ENCODE measurements around the gene RPS6KA2. TPM values are rescaled to one million over a fixed set of nuclear protein-coding genes. Genes with fewer than 3 reads are reported as not detected.
"Not testable (repeated sequence)": the region's sequence is repeated elsewhere in the genome, so short reads cannot be mapped to it uniquely, and the experiment has no call there.

The RPS6KA2 gene
- total and polyA plus RNA-seq, 8 donors: 7.9 to 95.4 (median 22.9) TPM

GRCh38 chr6:166530211-166531095, 96.6 kb downstream of the RPS6KA2 start:
- Histone ChIP-seq H3K36me3 (peaks cover 0 to 8% (median 0%) of the 10 kb centered on the region in 3 donors), H3K4me1 (no peaks in the 10 kb centered on the region), H3K27me3 (no peaks in the 10 kb centered on the region), H3K9me3 (no peaks in the 10 kb centered on the region), H3K27ac (no peak overlapping the region), H3K4me3 (no peak overlapping the region)
- WGBS, 2 donors: 96% methylated on average over 26 of the region's 26 CpGs
- TF ChIP-seq CTCF (IDR thresholded peaks at IDR 0.05): no peak
- DNase-seq (no peak), ATAC-seq (no peak), FAIRE-seq (no peak)
- intact Hi-C loops (cut with DNase I): no loop called here

- Histone ChIP-seq H3K4me1 (no peaks in the 10 kb centered on the region), H3K27me3 (no peaks in the 10 kb centered on the region), H3K27ac (no peak overlapping the region), H3K36me3 (peaks cover 0 to 8% (median 0%) of the 10 kb centered on the region in 3 donors), H3K4me3 (no peak overlapping the region), H3K9me3 (no peaks in the 10 kb centered on the region)
- 94 to 95% methylated on average over 4 of the region's 4 CpGs for WGBS, 2 donors
- intact Hi-C loops (cut with DNase I): no loop called here
- ATAC-seq (no peak), DNase-seq (no peak), FAIRE-seq (no peak)
- TF ChIP-seq CTCF (IDR thresholded peaks at IDR 0.05): no peak
Measured at GRCh38 chr6:166529586-166529985, 97.5 kb downstream of the RPS6KA2 start.

GRCh38 chr6:166529058-166529457, 98.0 kb downstream of the RPS6KA2 start:
- H3K9me3 ChIP-seq; ATAC-seq; intact Hi-C loops (cut with DNase I); H3K4me1 ChIP-seq; H3K27ac ChIP-seq; FAIRE-seq; H3K4me3 ChIP-seq; H3K27me3 ChIP-seq; DNase-seq; H3K36me3 ChIP-seq: not testable (repeated sequence)
- 93 to 94% methylated on average over 1 of the region's 1 CpG for WGBS, 2 donors

- no peak overlapping the region for H3K27ac ChIP-seq
- no peaks in the 10 kb centered on the region for H3K9me3 ChIP-seq
- no peak overlapping the region for H3K4me3 ChIP-seq
- WGBS, 2 donors: 30 to 49% methylated on average over 4 of the region's 4 CpGs
- peak in 2 of 4 donors; percentile 53 to 71 for ATAC-seq
- DNase-seq: no peak
- intact Hi-C loops (cut with DNase I): no loop called here
- H3K36me3 ChIP-seq: peaks cover 0 to 8% (median 0%) of the 10 kb centered on the region in 3 donors
- TF ChIP-seq CTCF (IDR thresholded peaks at IDR 0.05): no peak
- no peaks in the 10 kb centered on the region for H3K27me3 ChIP-seq
- H3K4me1 ChIP-seq: no peaks in the 10 kb centered on the region
- FAIRE-seq: no peak
Measured at GRCh38 chr6:166527849-166528248, 99.2 kb downstream of the RPS6KA2 start.

- FAIRE-seq (no peak), ATAC-seq (peak in 2 of 4 donors; percentile 55 to 56), DNase-seq (no peak)
- Histone ChIP-seq H3K36me3 (peaks cover 0 to 8% (median 0%) of the 10 kb centered on the region in 3 donors), H3K4me3 (no peak overlapping the region), H3K4me1 (no peaks in the 10 kb centered on the region), H3K27ac (no peak overlapping the region), H3K27me3 (no peaks in the 10 kb centered on the region), H3K9me3 (no peaks in the 10 kb centered on the region)
- 72 to 75% methylated on average over 10 of the region's 10 CpGs for WGBS, 2 donors
- TF ChIP-seq CTCF (IDR thresholded peaks at IDR 0.05): no peak
- intact Hi-C loops (cut with DNase I): no loop called here
Measured at GRCh38 chr6:166526937-166527336, 100.1 kb downstream of the RPS6KA2 start.
